Activated CD4-positive, alpha-beta T cell treated with anti-CD3 and anti-CD28 coated beads for 1 hour (primary cell): Measurements from ENCODE around the gene FCRLB.
"Not testable (repeated sequence)": the region's sequence is repeated elsewhere in the genome, so short reads cannot be mapped to it uniquely, and the experiment has no call there.

Experiments used
- DNase-seq: peaks from one replicate; pipeline ENCODE4 v3.0.0-alpha.2; 2020

Gene FCRLB

GRCh38 chr1:161720422-161720821 lies 922 bp upstream of the FCRLB start:
- DNase-seq, result no peak

GRCh38 chr1:161721738-161722343 lies 497 bp downstream of the FCRLB start:
- DNase-seq, result no peak

- no peak for DNase-seq
Measured at GRCh38 chr1:161722406-161722805, 1.1 kb downstream of the FCRLB start.

GRCh38 chr1:161723459-161724141 lies 2.3 kb downstream of the FCRLB start:
- no peak for DNase-seq

GRCh38 chr1:161725258-161725907 lies 4.0 kb downstream of the FCRLB start:
- not testable (repeated sequence) for DNase-seq

- DNase-seq, result peak; percentile 10
Measured at GRCh38 chr1:161725908-161726472, 4.6 kb downstream of the FCRLB start.

GRCh38 chr1:161726473-161727255 lies 5.3 kb downstream of the FCRLB start:
- DNase-seq, result peak; percentile 43

GRCh38 chr1:161727256-161727924 lies 6.0 kb downstream of the FCRLB start:
- no peak for DNase-seq

- no peak for DNase-seq
Measured at GRCh38 chr1:161728376-161729226, 7.3 kb downstream of the FCRLB start.

- no peak for DNase-seq
Measured at GRCh38 chr1:161730050-161730564, 8.8 kb downstream of the FCRLB start.

GRCh38 chr1:161731241-161731640 lies 9.9 kb downstream of the FCRLB start:
- no peak for DNase-seq

GRCh38 chr1:161731981-161732718 lies 10.8 kb downstream of the FCRLB start:
- no peak for DNase-seq

GRCh38 chr1:161733526-161733925 lies 12.2 kb downstream of the FCRLB start:
- DNase-seq, result no peak

- no peak for DNase-seq
Measured at GRCh38 chr1:161735837-161736236, 14.5 kb downstream of the FCRLB start.

GRCh38 chr1:161736335-161736969 lies 15.1 kb downstream of the FCRLB start:
- DNase-seq, result no peak

- DNase-seq, result no peak
Measured at GRCh38 chr1:161737625-161738024, 16.3 kb downstream of the FCRLB start.

- DNase-seq, result no peak
Measured at GRCh38 chr1:161738627-161739287, 17.4 kb downstream of the FCRLB start.

GRCh38 chr1:161739865-161740566 lies 18.7 kb downstream of the FCRLB start:
- DNase-seq, result no peak

GRCh38 chr1:161740921-161741320 lies 19.6 kb downstream of the FCRLB start:
- no peak for DNase-seq
